Measurements from ENCODE around the gene CRAMP1.

- TF ChIP-seq EZH2 (IDR thresholded peaks at IDR 0.05; ENCODE audit: borderline replicate concordance, low read depth, low read length, poor library complexity, severe bottlenecking) = no peak
- TF ChIP-seq, protein P1, sequence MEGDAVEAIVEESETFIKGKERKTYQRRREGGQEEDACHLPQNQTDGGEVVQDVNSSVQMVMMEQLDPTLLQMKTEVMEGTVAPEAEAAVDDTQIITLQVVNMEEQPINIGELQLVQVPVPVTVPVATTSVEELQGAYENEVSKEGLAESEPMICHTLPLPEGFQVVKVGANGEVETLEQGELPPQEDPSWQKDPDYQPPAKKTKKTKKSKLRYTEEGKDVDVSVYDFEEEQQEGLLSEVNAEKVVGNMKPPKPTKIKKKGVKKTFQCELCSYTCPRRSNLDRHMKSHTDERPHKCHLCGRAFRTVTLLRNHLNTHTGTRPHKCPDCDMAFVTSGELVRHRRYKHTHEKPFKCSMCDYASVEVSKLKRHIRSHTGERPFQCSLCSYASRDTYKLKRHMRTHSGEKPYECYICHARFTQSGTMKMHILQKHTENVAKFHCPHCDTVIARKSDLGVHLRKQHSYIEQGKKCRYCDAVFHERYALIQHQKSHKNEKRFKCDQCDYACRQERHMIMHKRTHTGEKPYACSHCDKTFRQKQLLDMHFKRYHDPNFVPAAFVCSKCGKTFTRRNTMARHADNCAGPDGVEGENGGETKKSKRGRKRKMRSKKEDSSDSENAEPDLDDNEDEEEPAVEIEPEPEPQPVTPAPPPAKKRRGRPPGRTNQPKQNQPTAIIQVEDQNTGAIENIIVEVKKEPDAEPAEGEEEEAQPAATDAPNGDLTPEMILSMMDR (conservative IDR thresholded peaks at IDR 0.05; ENCODE audit: low read depth, low read length) = no peak
Measured at GRCh38 chr16:1724491-1724890, 112.3 kb downstream of the CRAMP1 start.

All from A673 (cell line).